ENCODE results near the gene SLX4IP. TPM values are rescaled to one million over a fixed set of nuclear protein-coding genes. Genes with fewer than 3 reads are reported as not detected.

Gene SLX4IP
- total and polyA plus RNA-seq, 5 donors from 2014 or later = 1.5 to 4.1 (median 2.4) TPM

- Histone ChIP-seq H3K4me1 (ENCODE audit: control insufficient read depth, insufficient read depth, low read length, poor library complexity, severe bottlenecking) (peaks cover 3% of the 10 kb centered on the region), H3K27me3 (ENCODE audit: control insufficient read depth, insufficient read depth, low read length) (no peaks in the 10 kb centered on the region), H3K36me3 (ENCODE audit: control insufficient read depth, insufficient read depth, low read length) (no peaks in the 10 kb centered on the region), H3K9me3 (ENCODE audit: control insufficient read depth in 2 of 2, low read length in 2 of 2) (no peaks in the 10 kb centered on the region), H3K4me3 (ENCODE audit: low read depth, low read length) (no peak overlapping the region), H3K27ac (ENCODE audit: insufficient read depth, low read length, poor library complexity, severe bottlenecking) (no peak overlapping the region)
- Mint-ChIP-seq H3K4me3 (no peak overlapping the region), H3K9me3 (no peaks in the 10 kb centered on the region), H3K4me1 (peaks cover 8 to 30% (median 16%) of the 10 kb centered on the region in 4 donors), H3K27ac (no peak overlapping the region), H3K36me3 (peaks cover 3% of the 10 kb centered on the region), H3K27me3 (no peaks in the 10 kb centered on the region)
- ATAC-seq (ENCODE audit: low read depth in 2 of 2) (no peak), DNase-seq (no peak)
Observed at GRCh38 chr20:10538768-10539167, 103.7 kb downstream of the SLX4IP start.

- Mint-ChIP-seq H3K9me3 (no peaks in the 10 kb centered on the region), H3K27me3 (no peaks in the 10 kb centered on the region), H3K4me1 (peaks cover 8 to 30% (median 16%) of the 10 kb centered on the region in 4 donors), H3K36me3 (peaks cover 2% of the 10 kb centered on the region), H3K4me3 (no peak overlapping the region), H3K27ac (peak overlapping the region in 1 of 3 donors; percentile 18)
- ATAC-seq (ENCODE audit: low read depth in 2 of 2) (no peak), DNase-seq (no peak)
- no peaks in the 10 kb centered on the region for H3K36me3 ChIP-seq (ENCODE audit: control insufficient read depth, insufficient read depth, low read length)
- no peaks in the 10 kb centered on the region for H3K27me3 ChIP-seq (ENCODE audit: control insufficient read depth, insufficient read depth, low read length)
- H3K9me3 ChIP-seq (ENCODE audit: control insufficient read depth in 2 of 2, low read length in 2 of 2) = no peaks in the 10 kb centered on the region
- H3K4me3 ChIP-seq (ENCODE audit: low read depth, low read length) = no peak overlapping the region
- no peak overlapping the region for H3K27ac ChIP-seq (ENCODE audit: insufficient read depth, low read length, poor library complexity, severe bottlenecking)
- peaks cover 3% of the 10 kb centered on the region for H3K4me1 ChIP-seq (ENCODE audit: control insufficient read depth, insufficient read depth, low read length, poor library complexity, severe bottlenecking)
Observed at GRCh38 chr20:10539818-10540553, 104.9 kb downstream of the SLX4IP start.

- H3K4me1 Mint-ChIP-seq = peaks cover 8 to 29% (median 16%) of the 10 kb centered on the region in 4 donors
- ATAC-seq (ENCODE audit: low read depth in 2 of 2) (no peak), DNase-seq (no peak)
Observed at GRCh38 chr20:10540636-10541493, 105.8 kb downstream of the SLX4IP start.

GRCh38 chr20:10541668-10542411 is 106.7 kb downstream of the SLX4IP start:
- no peaks in the 10 kb centered on the region for H3K9me3 ChIP-seq (ENCODE audit: control insufficient read depth in 2 of 2, low read length in 2 of 2)
- ATAC-seq (ENCODE audit: low read depth in 2 of 2) (no peak), DNase-seq (no peak)
- H3K27ac ChIP-seq (ENCODE audit: insufficient read depth, low read length, poor library complexity, severe bottlenecking) = no peak overlapping the region
- H3K9me3 Mint-ChIP-seq = no peaks in the 10 kb centered on the region
- no peak overlapping the region for H3K4me3 ChIP-seq (ENCODE audit: low read depth, low read length)
- H3K27me3 ChIP-seq (ENCODE audit: control insufficient read depth, insufficient read depth, low read length) = no peaks in the 10 kb centered on the region
- no peaks in the 10 kb centered on the region for H3K36me3 Mint-ChIP-seq
- no peak overlapping the region for H3K27ac Mint-ChIP-seq
- H3K4me1 ChIP-seq (ENCODE audit: control insufficient read depth, insufficient read depth, low read length, poor library complexity, severe bottlenecking) = peaks cover 3% of the 10 kb centered on the region
- no peaks in the 10 kb centered on the region for H3K27me3 Mint-ChIP-seq
- no peaks in the 10 kb centered on the region for H3K36me3 ChIP-seq (ENCODE audit: control insufficient read depth, insufficient read depth, low read length)
- H3K4me1 Mint-ChIP-seq = peaks cover 8 to 27% (median 13%) of the 10 kb centered on the region in 4 donors
- H3K4me3 Mint-ChIP-seq = no peak overlapping the region

More at GRCh38 chr20:10540636-10541493, 105.8 kb downstream of the SLX4IP start:
- H3K4me3 Mint-ChIP-seq = peak overlapping the region in 1 of 4 donors; percentile 4
- H3K4me3 ChIP-seq (ENCODE audit: low read depth, low read length) = no peak overlapping the region
- H3K36me3 Mint-ChIP-seq = no peaks in the 10 kb centered on the region
- H3K9me3 ChIP-seq (ENCODE audit: control insufficient read depth in 2 of 2, low read length in 2 of 2) = no peaks in the 10 kb centered on the region
- peaks cover 3% of the 10 kb centered on the region for H3K4me1 ChIP-seq (ENCODE audit: control insufficient read depth, insufficient read depth, low read length, poor library complexity, severe bottlenecking)
- H3K27ac Mint-ChIP-seq = peak overlapping the region in 1 of 3 donors; percentile 18
- no peaks in the 10 kb centered on the region for H3K27me3 ChIP-seq (ENCODE audit: control insufficient read depth, insufficient read depth, low read length)
- H3K9me3 Mint-ChIP-seq = no peaks in the 10 kb centered on the region
- H3K36me3 ChIP-seq (ENCODE audit: control insufficient read depth, insufficient read depth, low read length) = no peaks in the 10 kb centered on the region
- H3K27ac ChIP-seq (ENCODE audit: insufficient read depth, low read length, poor library complexity, severe bottlenecking) = no peak overlapping the region
- no peaks in the 10 kb centered on the region for H3K27me3 Mint-ChIP-seq

- no peak overlapping the region for H3K27ac Mint-ChIP-seq
- DNase-seq (no peak), ATAC-seq (ENCODE audit: low read depth in 2 of 2) (no peak)
- no peaks in the 10 kb centered on the region for H3K9me3 Mint-ChIP-seq
- Histone ChIP-seq H3K36me3 (ENCODE audit: control insufficient read depth, insufficient read depth, low read length) (no peaks in the 10 kb centered on the region), H3K27ac (ENCODE audit: insufficient read depth, low read length, poor library complexity, severe bottlenecking) (no peak overlapping the region), H3K4me1 (ENCODE audit: control insufficient read depth, insufficient read depth, low read length, poor library complexity, severe bottlenecking) (peaks cover 3% of the 10 kb centered on the region), H3K27me3 (ENCODE audit: control insufficient read depth, insufficient read depth, low read length) (no peaks in the 10 kb centered on the region), H3K9me3 (ENCODE audit: control insufficient read depth in 2 of 2, low read length in 2 of 2) (no peaks in the 10 kb centered on the region), H3K4me3 (ENCODE audit: low read depth, low read length) (no peak overlapping the region)
- H3K4me3 Mint-ChIP-seq = no peak overlapping the region
- H3K27me3 Mint-ChIP-seq = no peaks in the 10 kb centered on the region
- H3K36me3 Mint-ChIP-seq = no peaks in the 10 kb centered on the region
- H3K4me1 Mint-ChIP-seq = peaks cover 8 to 27% (median 15%) of the 10 kb centered on the region in 4 donors
Observed at GRCh38 chr20:10542442-10542841, 107.3 kb downstream of the SLX4IP start.

GRCh38 chr20:10543480-10543879 is 108.4 kb downstream of the SLX4IP start:
- Histone ChIP-seq H3K27me3 (ENCODE audit: control insufficient read depth, insufficient read depth, low read length) (no peaks in the 10 kb centered on the region), H3K36me3 (ENCODE audit: control insufficient read depth, insufficient read depth, low read length) (no peaks in the 10 kb centered on the region), H3K4me1 (ENCODE audit: control insufficient read depth, insufficient read depth, low read length, poor library complexity, severe bottlenecking) (peaks cover 3% of the 10 kb centered on the region), H3K27ac (ENCODE audit: insufficient read depth, low read length, poor library complexity, severe bottlenecking) (no peak overlapping the region), H3K4me3 (ENCODE audit: low read depth, low read length) (no peak overlapping the region), H3K9me3 (ENCODE audit: control insufficient read depth in 2 of 2, low read length in 2 of 2) (no peaks in the 10 kb centered on the region)
- Mint-ChIP-seq H3K27ac (peak overlapping the region in 1 of 3 donors; percentile 18), H3K9me3 (no peaks in the 10 kb centered on the region), H3K36me3 (no peaks in the 10 kb centered on the region), H3K4me3 (no peak overlapping the region), H3K27me3 (no peaks in the 10 kb centered on the region), H3K4me1 (peaks cover 8 to 27% (median 18%) of the 10 kb centered on the region in 4 donors)
- DNase-seq (no peak), ATAC-seq (ENCODE audit: low read depth in 2 of 2) (no peak)

GRCh38 chr20:10547276-10548114 is 112.4 kb downstream of the SLX4IP start:
- Mint-ChIP-seq H3K27me3 (no peaks in the 10 kb centered on the region), H3K9me3 (no peaks in the 10 kb centered on the region), H3K27ac (no peak overlapping the region), H3K4me1 (peaks cover 5 to 38% (median 33%) of the 10 kb centered on the region in 4 donors), H3K36me3 (no peaks in the 10 kb centered on the region), H3K4me3 (peak overlapping the region in 1 of 4 donors; percentile 85)
- ATAC-seq (ENCODE audit: low read depth in 2 of 2) (no peak), DNase-seq (no peak)
- H3K4me1 ChIP-seq (ENCODE audit: control insufficient read depth, insufficient read depth, low read length, poor library complexity, severe bottlenecking) = peaks cover 10% of the 10 kb centered on the region
- no peak overlapping the region for H3K4me3 ChIP-seq (ENCODE audit: low read depth, low read length)
- H3K27me3 ChIP-seq (ENCODE audit: control insufficient read depth, insufficient read depth, low read length) = no peaks in the 10 kb centered on the region
- H3K36me3 ChIP-seq (ENCODE audit: control insufficient read depth, insufficient read depth, low read length) = no peaks in the 10 kb centered on the region
- H3K9me3 ChIP-seq (ENCODE audit: control insufficient read depth in 2 of 2, low read length in 2 of 2) = no peaks in the 10 kb centered on the region
- no peak overlapping the region for H3K27ac ChIP-seq (ENCODE audit: insufficient read depth, low read length, poor library complexity, severe bottlenecking)

Measured in CD4-positive, CD25-positive, alpha-beta regulatory T cell (primary cell).